PC-3 (cell line): Measurements from ENCODE around the gene ZER1. TPM values are rescaled to one million over a fixed set of nuclear protein-coding genes. Genes with fewer than 3 reads are reported as not detected.

Experiments
- ATAC-seq: fragments of 200-7000 bp; cut with Tn5 transposase; 2 replicates; pipeline ENCODE4 v1.9.1; 2020; ENCODE audit warnings: mild to moderate bottlenecking, moderate library complexity
- BruUV-seq: library from RNA; stranded (reverse); fragments of 400-500 nt; replicated peaks from 2 replicates; lab custom pipeline; 2021; lab: Mats Ljungman, UMichigan
- CTCF ChIA-PET: fragments of 300-600 bp; sonication (Branson Sonifier 250); formaldehyde crosslinking; loops from one replicate; lab custom pipeline; 2022; ENCODE audit warnings: antibody characterized with exemption; lab: Charles Lee
- POLR2A ChIA-PET: fragments of 300-600 bp; sonication (Branson Sonifier 250); formaldehyde crosslinking; loops from one replicate; lab custom pipeline; 2022; ENCODE audit warnings: antibody characterized with exemption; ENCODE audit not compliant: unreplicated experiment; lab: Charles Lee
- DNase-seq: peaks from one replicate; pipeline ENCODE4 v3.0.0-alpha.2; 2015
- H2AFZ ChIP-seq: fragments of 300-600 bp; sonication (generic); 2 replicates; pipeline ENCODE4 v1.6.0; 2016; ENCODE audit warnings: antibody characterized with exemption, low read length
- H3F3A ChIP-seq: fragments of 300-600 bp; sonication (generic); one replicate; pipeline ENCODE4 v1.6.0; 2017; ENCODE audit warnings: antibody characterized with exemption, low read length, control low read depth, mild to moderate bottlenecking; ENCODE audit not compliant: unreplicated experiment
- H3K27ac ChIP-seq: fragments of 300-600 bp; sonication (generic); 2 replicates; pipeline ENCODE4 v1.5.1; 2016; ENCODE audit warnings: mild to moderate bottlenecking, low read length
- H3K27me3 ChIP-seq: fragments of 300-600 bp; sonication (generic); 2 replicates; pipeline ENCODE4 v1.6.1; 2016; ENCODE audit warnings: low read length, mixed read lengths
- H3K36me3 ChIP-seq: fragments of 300-600 bp; sonication (generic); 2 replicates; pipeline ENCODE4 v1.6.1; 2016; ENCODE audit warnings: low read depth, mixed run types, low read length, mixed read lengths
- H3K4me1 ChIP-seq: fragments of 300-600 bp; sonication (generic); 2 replicates; pipeline ENCODE4 v1.5.1; 2016; ENCODE audit warnings: low read length; ENCODE audit not compliant: insufficient read depth
- H3K4me2 ChIP-seq: fragments of 300-600 bp; sonication (generic); 2 replicates; pipeline ENCODE4 v1.6.0; 2016; ENCODE audit warnings: low read length
- H3K4me3 ChIP-seq: fragments of 300-600 bp; sonication (generic); 2 replicates; pipeline ENCODE4 v1.5.1; 2016; ENCODE audit warnings: mild to moderate bottlenecking, low read length, mixed read lengths
- H3K79me2 ChIP-seq: fragments of 300-600 bp; sonication (generic); 2 replicates; pipeline ENCODE4 v1.6.1; 2017; ENCODE audit warnings: low read length, mixed read lengths
- H3K9ac ChIP-seq: fragments of 300-600 bp; sonication (generic); 2 replicates; pipeline ENCODE4 v1.6.0; 2016; ENCODE audit warnings: mild to moderate bottlenecking, low read length
- H3K9me2 ChIP-seq: fragments of 300-600 bp; sonication (generic); replicated peaks from 2 replicates; pipeline ENCODE4 v1.6.1; 2016; ENCODE audit warnings: mixed run types, low read length, mixed read lengths
- H3K9me3 ChIP-seq: fragments of 300-600 bp; sonication (generic); 2 replicates; pipeline ENCODE4 v1.6.1; 2016; ENCODE audit warnings: low read length, mixed read lengths
- H4K20me1 ChIP-seq: fragments of 300-600 bp; sonication (generic); 2 replicates; pipeline ENCODE4 v1.6.1; 2016; ENCODE audit warnings: low read length, mixed read lengths
- CTCF ChIP-seq: fragments of 300-600 bp; sonication (generic); conservative IDR thresholded peaks from 2 replicates; pipeline ENCODE4 v1.5.1; 2017; ENCODE audit warnings: antibody characterized with exemption, low read depth, mild to moderate bottlenecking, low read length
- EZH2 ChIP-seq: fragments of 300-600 bp; sonication (generic); IDR thresholded peaks from one replicate; pipeline ENCODE4 v1.6.1; 2017; ENCODE audit warnings: antibody characterized with exemption, mild to moderate bottlenecking, low read length; ENCODE audit not compliant: unreplicated experiment
- EZH2phosphoT487 ChIP-seq: fragments of 300-600 bp; sonication (generic); IDR thresholded peaks from 2 replicates; pipeline ENCODE4 v1.6.1; 2018; ENCODE audit warnings: mild to moderate bottlenecking, antibody characterized with exemption, low read length, borderline replicate concordance
- intact Hi-C: fragments of 100-400 bp; cut with micrococcal nuclease; formaldehyde crosslinking; loops from 2 replicates; pipeline ENCODE4 v1.9.0; 2023
- total RNA-seq: library from RNA; depleted of rRNA; stranded (reverse); fragments of >200 nt; gene quantifications from 2 replicates; pipeline ENCODE4 v1.2.3, GENCODE V29; 2014

Gene ZER1
- total RNA-seq, 1 experiment from 2014 or later = 20.6 TPM

- ChIA-PET CTCF (interaction anchor here (0.6 kb wide), 1 partner anchor 99 kb away, joined by 7 read pairs; no protein-coding TSS in a partner anchor), POLR2A (no interaction called here)
- no peak overlapping the region for H2AFZ ChIP-seq
- peaks cover 1% of the 10 kb centered on the region for H3F3A ChIP-seq
- intact Hi-C loops = no loop called here
- H3K4me3 ChIP-seq = peak overlapping the region; percentile 65
- TF ChIP-seq CTCF = no peak
- TF ChIP-seq EZH2phosphoT487 = no peak
- TF ChIP-seq EZH2 = no peak
- no peak overlapping the region for H3K27ac ChIP-seq
- no TSS peak for BruUV-seq
- peaks cover 22% of the 10 kb centered on the region for H4K20me1 ChIP-seq
- H3K9me3 ChIP-seq = no peaks in the 10 kb centered on the region
- no peaks in the 10 kb centered on the region for H3K27me3 ChIP-seq
- H3K4me2 ChIP-seq = no peak overlapping the region
- peak overlapping the region; percentile 71 for H3K9ac ChIP-seq
- H3K36me3 ChIP-seq = peaks cover 37% of the 10 kb centered on the region
- ATAC-seq (peak; percentile 1; the same call in 1 of the 2 replicates), DNase-seq (no peak)
- H3K4me1 ChIP-seq = peaks cover 41% of the 10 kb centered on the region
- H3K79me2 ChIP-seq = peaks cover 79% of the 10 kb centered on the region
- H3K9me2 ChIP-seq = no peaks in the 10 kb centered on the region
These were observed 82.4 kb downstream of the ZER1 start for GRCh38 chr9:128689293-128689774.

- ChIA-PET CTCF (no interaction called here), POLR2A (no interaction called here)
- Histone ChIP-seq H3K9ac (peak within 1 kb of the TSS; percentile 93), H3K9me3 (no peaks in the 10 kb centered on the region), H4K20me1 (peaks cover 19% of the 10 kb centered on the region), H2AFZ (peak within 1 kb of the TSS; percentile 75), H3K4me2 (peak within 1 kb of the TSS; percentile 84), H3K79me2 (peaks cover 86% of the 10 kb centered on the region), H3K27ac (peak within 1 kb of the TSS; percentile 52), H3F3A (no peaks in the 10 kb centered on the region), H3K9me2 (no peaks in the 10 kb centered on the region), H3K27me3 (no peaks in the 10 kb centered on the region), H3K36me3 (peaks cover 31% of the 10 kb centered on the region), H3K4me3 (peak within 1 kb of the TSS; percentile 99), H3K4me1 (peaks cover 41% of the 10 kb centered on the region)
- TF ChIP-seq EZH2 = no peak
- peak; percentile 50; the same call in 1 of the 2 replicates for TF ChIP-seq EZH2phosphoT487
- DNase-seq (peak; percentile 92), ATAC-seq (peak; percentile 70)
- no TSS peak for BruUV-seq
- intact Hi-C loops = no loop called here
These were observed 83.0 kb downstream of the ZER1 start, which contains the start of gene SET for GRCh38 chr9:128688501-128689292. Gene SET (plus strand): TSS chr9:128689222. CDS start chr9:128689583, 361 bp downstream.

- Histone ChIP-seq H4K20me1 (peaks cover 19% of the 10 kb centered on the region), H2AFZ (no peak overlapping the region), H3K4me3 (no peak overlapping the region), H3K9me2 (no peaks in the 10 kb centered on the region), H3K79me2 (peaks cover 84% of the 10 kb centered on the region), H3K9ac (no peak overlapping the region), H3K4me1 (peaks cover 48% of the 10 kb centered on the region), H3K9me3 (no peaks in the 10 kb centered on the region), H3K36me3 (peaks cover 19% of the 10 kb centered on the region), H3K27ac (no peak overlapping the region), H3K27me3 (no peaks in the 10 kb centered on the region), H3F3A (no peaks in the 10 kb centered on the region), H3K4me2 (no peak overlapping the region)
- no peak for TF ChIP-seq CTCF
- TF ChIP-seq EZH2 = no peak
- TF ChIP-seq EZH2phosphoT487 = no peak
- no TSS peak for BruUV-seq
- ATAC-seq = no peak
- CTCF ChIA-PET = no interaction called here
- POLR2A ChIA-PET = no interaction called here
- intact Hi-C loops = no loop called here
- DNase-seq = no peak
These were observed 84.3 kb downstream of the ZER1 start for GRCh38 chr9:128687453-128687852.
